ENCODE measurements around the gene MPHOSPH9. TPM values are rescaled to one million over a fixed set of nuclear protein-coding genes. Genes with fewer than 3 reads are reported as not detected.
"Not testable (repeated sequence)": the region's sequence is repeated elsewhere in the genome, so short reads cannot be mapped to it uniquely, and the experiment has no call there.

Gene MPHOSPH9
- total RNA-seq, 2 experiments from 2014 or later, result 148 to 149 TPM

- DNase-seq, result peak; percentile 79
- ChIA-PET CTCF (interaction anchor here (0.6 to 2.5 kb wide), 9 partner anchors 9 to 395 kb away, joined by 3 to 35 read pairs (median 6); partner anchors contain the start of genes KMT5A, MPHOSPH9 and MTRFR), POLR2A (interaction anchor here (0.7 to 3.5 kb wide), 9 partner anchors 10 to 379 kb away, joined by 3 to 80 read pairs (median 4); partner anchors contain the start of genes DDX55, MPHOSPH9, MTRFR and OGFOD2)
- H3K4me3 Mint-ChIP-seq, result peak overlapping the region; percentile 69
- H3K27ac Mint-ChIP-seq, result peak overlapping the region; percentile 94
- peak; percentile 96 for ATAC-seq
- H3K9me3 Mint-ChIP-seq (ENCODE audit: insufficient read depth), result no peaks in the 10 kb centered on the region
- H3K27me3 Mint-ChIP-seq (ENCODE audit: low read depth), result no peaks in the 10 kb centered on the region
- peaks cover 47% of the 10 kb centered on the region for H3K4me1 Mint-ChIP-seq (ENCODE audit: low read depth)
- peaks cover 63% of the 10 kb centered on the region for H3K36me3 Mint-ChIP-seq (ENCODE audit: low read depth)
Observed at GRCh38 chr12:123223241-123223668, 9.7 kb downstream of the MPHOSPH9 start.

- peaks cover 56% of the 10 kb centered on the region for H3K36me3 Mint-ChIP-seq (ENCODE audit: low read depth)
- H3K9me3 Mint-ChIP-seq (ENCODE audit: insufficient read depth); DNase-seq; H3K27ac Mint-ChIP-seq; H3K27me3 Mint-ChIP-seq (ENCODE audit: low read depth); H3K4me3 Mint-ChIP-seq; ATAC-seq; H3K4me1 Mint-ChIP-seq (ENCODE audit: low read depth): not testable (repeated sequence)
- CTCF ChIA-PET, result interaction anchor here (0.8 kb wide), 1 partner anchor 30 kb away, joined by 4 read pairs; no protein-coding TSS in a partner anchor
- POLR2A ChIA-PET, result interaction anchor here (0.6 to 1.0 kb wide), 2 partner anchors 25 to 54 kb away, joined by 4 to 5 read pairs; partner anchors contain the start of gene MPHOSPH9
Observed at GRCh38 chr12:123207815-123208214, 25.1 kb downstream of the MPHOSPH9 start.

GRCh38 chr12:123206794-123207193 is 26.1 kb downstream of the MPHOSPH9 start:
- ATAC-seq; H3K27ac Mint-ChIP-seq; H3K4me3 Mint-ChIP-seq; H3K9me3 Mint-ChIP-seq (ENCODE audit: insufficient read depth); POLR2A ChIA-PET; DNase-seq; H3K4me1 Mint-ChIP-seq (ENCODE audit: low read depth); CTCF ChIA-PET; H3K27me3 Mint-ChIP-seq (ENCODE audit: low read depth): not testable (repeated sequence)
- peaks cover 60% of the 10 kb centered on the region for H3K36me3 Mint-ChIP-seq (ENCODE audit: low read depth)

GRCh38 chr12:123200414-123200813 is 32.5 kb downstream of the MPHOSPH9 start:
- peaks cover 19% of the 10 kb centered on the region for H3K4me1 Mint-ChIP-seq (ENCODE audit: low read depth)
- H3K36me3 Mint-ChIP-seq (ENCODE audit: low read depth), result peaks cover 63% of the 10 kb centered on the region
- POLR2A ChIA-PET, result interaction anchor here (0.8 to 2.6 kb wide), 2 partner anchors 32 kb away, joined by 7 to 8 read pairs; partner anchors contain the start of genes MPHOSPH9 and MTRFR
- ATAC-seq (peak; percentile 15), DNase-seq (no peak)
- H3K27ac Mint-ChIP-seq, result peak overlapping the region; percentile 83
- no peaks in the 10 kb centered on the region for H3K27me3 Mint-ChIP-seq (ENCODE audit: low read depth)
- H3K4me3 Mint-ChIP-seq, result no peak overlapping the region
- CTCF ChIA-PET, result interaction anchor here (1.3 to 3.9 kb wide), 4 partner anchors 25 to 157 kb away, joined by 3 to 23 read pairs (median 5); no protein-coding TSS in a partner anchor
- no peaks in the 10 kb centered on the region for H3K9me3 Mint-ChIP-seq (ENCODE audit: insufficient read depth)

GRCh38 chr12:123199936-123200335 is 33.0 kb downstream of the MPHOSPH9 start:
- ChIA-PET POLR2A (interaction anchor here (0.5 to 0.8 kb wide), 2 partner anchors 15 to 33 kb away, joined by 3 to 7 read pairs; partner anchors contain the start of genes MPHOSPH9 and MTRFR), CTCF (interaction anchor here (1.3 to 3.9 kb wide), 4 partner anchors 25 to 156 kb away, joined by 3 to 23 read pairs (median 5); no protein-coding TSS in a partner anchor)
- Mint-ChIP-seq H3K4me3 (no peak overlapping the region), H3K27me3 (ENCODE audit: low read depth) (no peaks in the 10 kb centered on the region), H3K27ac (peak overlapping the region; percentile 83), H3K4me1 (ENCODE audit: low read depth) (peaks cover 19% of the 10 kb centered on the region), H3K36me3 (ENCODE audit: low read depth) (peaks cover 63% of the 10 kb centered on the region), H3K9me3 (ENCODE audit: insufficient read depth) (no peaks in the 10 kb centered on the region)
- ATAC-seq (no peak), DNase-seq (no peak)

GRCh38 chr12:123187637-123188036 is 45.3 kb downstream of the MPHOSPH9 start:
- Mint-ChIP-seq H3K36me3 (ENCODE audit: low read depth) (peaks cover 62% of the 10 kb centered on the region), H3K27ac (no peak overlapping the region), H3K27me3 (ENCODE audit: low read depth) (no peaks in the 10 kb centered on the region), H3K4me3 (no peak overlapping the region), H3K9me3 (ENCODE audit: insufficient read depth) (no peaks in the 10 kb centered on the region), H3K4me1 (ENCODE audit: low read depth) (peaks cover 6% of the 10 kb centered on the region)
- no peak for ATAC-seq
- ChIA-PET CTCF (interaction anchor here (0.9 to 1.0 kb wide), 2 partner anchors 26 to 144 kb away, joined by 3 read pairs; no protein-coding TSS in a partner anchor), POLR2A (no interaction called here)
- no peak for DNase-seq

- Mint-ChIP-seq H3K36me3 (ENCODE audit: low read depth) (peaks cover 61% of the 10 kb centered on the region), H3K27me3 (ENCODE audit: low read depth) (no peaks in the 10 kb centered on the region), H3K4me1 (ENCODE audit: low read depth) (no peaks in the 10 kb centered on the region), H3K27ac (no peak overlapping the region), H3K4me3 (no peak overlapping the region), H3K9me3 (ENCODE audit: insufficient read depth) (no peaks in the 10 kb centered on the region)
- ChIA-PET CTCF (interaction anchor here (0.5 to 1.7 kb wide), 3 partner anchors 53 to 1091 kb away, joined by 3 to 5 read pairs (median 5); partner anchors contain the start of gene MPHOSPH9), POLR2A (no interaction called here)
- DNase-seq (no peak), ATAC-seq (no peak)
Observed at GRCh38 chr12:123180171-123180570, 52.8 kb downstream of the MPHOSPH9 start.

- no peak overlapping the region for H3K27ac Mint-ChIP-seq
- DNase-seq (no peak), ATAC-seq (no peak)
- POLR2A ChIA-PET, result no interaction called here
- peaks cover 47% of the 10 kb centered on the region for H3K36me3 Mint-ChIP-seq (ENCODE audit: low read depth)
- no peaks in the 10 kb centered on the region for H3K4me1 Mint-ChIP-seq (ENCODE audit: low read depth)
- no peaks in the 10 kb centered on the region for H3K27me3 Mint-ChIP-seq (ENCODE audit: low read depth)
- CTCF ChIA-PET, result interaction anchor here (1.5 kb wide), 1 partner anchor 66 kb away, joined by 5 read pairs; no protein-coding TSS in a partner anchor
- H3K4me3 Mint-ChIP-seq, result no peak overlapping the region
- no peaks in the 10 kb centered on the region for H3K9me3 Mint-ChIP-seq (ENCODE audit: insufficient read depth)
Observed at GRCh38 chr12:123171967-123172366, 61.0 kb downstream of the MPHOSPH9 start.

GRCh38 chr12:123167329-123167728 is 65.6 kb downstream of the MPHOSPH9 start:
- no peaks in the 10 kb centered on the region for H3K27me3 Mint-ChIP-seq (ENCODE audit: low read depth)
- POLR2A ChIA-PET, result no interaction called here
- no peak overlapping the region for H3K27ac Mint-ChIP-seq

GRCh38 chr12:123165537-123165936 is 67.4 kb downstream of the MPHOSPH9 start:
- no peak for DNase-seq
- Mint-ChIP-seq H3K27ac (no peak overlapping the region), H3K4me3 (no peak overlapping the region), H3K36me3 (ENCODE audit: low read depth) (peaks cover 58% of the 10 kb centered on the region), H3K27me3 (ENCODE audit: low read depth) (no peaks in the 10 kb centered on the region), H3K4me1 (ENCODE audit: low read depth) (no peaks in the 10 kb centered on the region), H3K9me3 (ENCODE audit: insufficient read depth) (no peaks in the 10 kb centered on the region)
- CTCF ChIA-PET, result interaction anchor here (0.9 kb wide), 1 partner anchor 11 kb away, joined by 4 read pairs; no protein-coding TSS in a partner anchor
- ATAC-seq, result no peak
- POLR2A ChIA-PET, result interaction anchor here (0.6 to 1.0 kb wide), 3 partner anchors 8 to 292 kb away, joined by 3 to 4 read pairs (median 4); partner anchors contain the start of gene SNRNP35

More at GRCh38 chr12:123167329-123167728, 65.6 kb downstream of the MPHOSPH9 start:
- ATAC-seq (no peak), DNase-seq (no peak)
- Mint-ChIP-seq H3K36me3 (ENCODE audit: low read depth) (peaks cover 54% of the 10 kb centered on the region), H3K4me3 (no peak overlapping the region), H3K9me3 (ENCODE audit: insufficient read depth) (no peaks in the 10 kb centered on the region), H3K4me1 (ENCODE audit: low read depth) (no peaks in the 10 kb centered on the region)
- CTCF ChIA-PET, result interaction anchor here (1.0 kb wide), 1 partner anchor 123 kb away, joined by 3 read pairs; no protein-coding TSS in a partner anchor

GRCh38 chr12:123164710-123165261 is 68.2 kb downstream of the MPHOSPH9 start:
- Mint-ChIP-seq H3K27ac (no peak overlapping the region), H3K4me3 (no peak overlapping the region), H3K36me3 (ENCODE audit: low read depth) (peaks cover 59% of the 10 kb centered on the region), H3K9me3 (ENCODE audit: insufficient read depth) (no peaks in the 10 kb centered on the region), H3K4me1 (ENCODE audit: low read depth) (no peaks in the 10 kb centered on the region), H3K27me3 (ENCODE audit: low read depth) (no peaks in the 10 kb centered on the region)
- POLR2A ChIA-PET, result interaction anchor here (0.8 kb wide), 1 partner anchor 293 kb away, joined by 3 read pairs; the partner anchor contains the start of gene SNRNP35
- CTCF ChIA-PET, result no interaction called here
- no peak for DNase-seq
- no peak for ATAC-seq

- peaks cover 61% of the 10 kb centered on the region for H3K36me3 Mint-ChIP-seq (ENCODE audit: low read depth)
- ATAC-seq (no peak), DNase-seq (no peak)
- H3K9me3 Mint-ChIP-seq (ENCODE audit: insufficient read depth), result no peaks in the 10 kb centered on the region
- H3K4me1 Mint-ChIP-seq (ENCODE audit: low read depth), result no peaks in the 10 kb centered on the region
- H3K4me3 Mint-ChIP-seq, result no peak overlapping the region
- H3K27me3 Mint-ChIP-seq (ENCODE audit: low read depth), result no peaks in the 10 kb centered on the region
- H3K27ac Mint-ChIP-seq, result no peak overlapping the region
- POLR2A ChIA-PET, result no interaction called here
- CTCF ChIA-PET, result no interaction called here
Observed at GRCh38 chr12:123164222-123164621, 68.7 kb downstream of the MPHOSPH9 start.
